PC-9 (cell line): Measurements from ENCODE around the gene ZNF609. TPM values are rescaled to one million over a fixed set of nuclear protein-coding genes. Genes with fewer than 3 reads are reported as not detected.

Experiments
- BruUV-seq: library from RNA; stranded (reverse); fragments of 400-500 nt; replicated peaks from 2 replicates; lab custom pipeline; 2021; lab: Mats Ljungman, UMichigan
- CTCF ChIA-PET: fragments of 300-600 bp; sonication (Branson Sonifier 250); formaldehyde crosslinking; loops from one replicate; lab custom pipeline; 2022; ENCODE audit warnings: antibody characterized with exemption; lab: Charles Lee
- POLR2A ChIA-PET: fragments of 300-600 bp; sonication (Branson Sonifier 250); formaldehyde crosslinking; loops from one replicate; lab custom pipeline; 2022; ENCODE audit warnings: antibody characterized with exemption; ENCODE audit not compliant: unreplicated experiment; lab: Charles Lee
- DNase-seq, 2 experiments: peaks; one replicate each; pipeline versions ENCODE4 v3.0.0 to v3.0.0-alpha.2; 2015 to 2022; ENCODE audit warnings: mixed read lengths in 1 of 2
- H2AFZ ChIP-seq: fragments of 200-600 bp; sonication (generic); 2 replicates; pipeline ENCODE4 v1.8.1; 2017; ENCODE audit warnings: antibody characterized with exemption
- H3F3A ChIP-seq: fragments of 200-600 bp; sonication (generic); 2 replicates; pipeline ENCODE4 v1.8.1; 2017; ENCODE audit warnings: antibody characterized with exemption, mild to moderate bottlenecking, low read depth; ENCODE audit not compliant: insufficient read depth
- H3K27ac ChIP-seq: fragments of 200-600 bp; sonication (generic); 2 replicates; pipeline ENCODE4 v1.6.1; 2016; ENCODE audit warnings: mixed run types
- H3K27me3 ChIP-seq: fragments of 200-600 bp; sonication (generic); 2 replicates; pipeline ENCODE4 v1.6.1; 2016; ENCODE audit warnings: low read depth, mixed run types; ENCODE audit not compliant: insufficient read depth
- H3K36me3 ChIP-seq: fragments of 200-600 bp; sonication (generic); 2 replicates; pipeline ENCODE4 v1.6.1; 2016; ENCODE audit warnings: low read depth, mixed run types
- H3K4me1 ChIP-seq: fragments of 200-600 bp; sonication (generic); replicated peaks from 2 replicates; pipeline ENCODE4 v1.6.1; 2016; ENCODE audit warnings: mixed run types; ENCODE audit not compliant: insufficient read depth
- H3K4me2 ChIP-seq: fragments of 200-600 bp; sonication (generic); 2 replicates; pipeline ENCODE4 v1.6.1; 2017; ENCODE audit warnings: mixed run types
- H3K4me3 ChIP-seq: fragments of 200-600 bp; sonication (generic); 2 replicates; pipeline ENCODE4 v1.6.1; 2016; ENCODE audit warnings: mixed run types
- H3K79me2 ChIP-seq: fragments of 200-600 bp; sonication (generic); 2 replicates; pipeline ENCODE4 v1.6.1; 2017; ENCODE audit warnings: low read depth, mixed run types
- H3K9me2 ChIP-seq: fragments of 200-600 bp; sonication (generic); 2 replicates; pipeline ENCODE4 v1.8.1; 2017; ENCODE audit warnings: mild to moderate bottlenecking; ENCODE audit not compliant: insufficient read depth
- H3K9me3 ChIP-seq: fragments of 200-600 bp; sonication (generic); 2 replicates; pipeline ENCODE4 v1.8.1; 2016; ENCODE audit warnings: low read depth; ENCODE audit not compliant: insufficient read depth
- H4K20me1 ChIP-seq: fragments of 200-600 bp; sonication (generic); 2 replicates; pipeline ENCODE4 v1.8.1; 2017; ENCODE audit not compliant: insufficient read depth
- CTCF ChIP-seq: fragments of 200-600 bp; sonication (generic); conservative IDR thresholded peaks from 2 replicates; pipeline ENCODE4 v1.6.1; 2017; ENCODE audit warnings: mixed run types, antibody characterized with exemption, mild to moderate bottlenecking, moderate library complexity
- EZH2 ChIP-seq: fragments of 200-600 bp; sonication (generic); IDR thresholded peaks from 2 replicates; pipeline ENCODE4 v1.8.0; 2017; ENCODE audit warnings: antibody characterized with exemption, low read depth
- intact Hi-C: fragments of 100-400 bp; cut with micrococcal nuclease; formaldehyde crosslinking; loops from one replicate; pipeline ENCODE4 v1.10.0; 2022; ENCODE audit not compliant: unreplicated experiment
- total RNA-seq: library from RNA; stranded (reverse); gene quantifications from 2 replicates; pipeline ENCODE4 v1.2.3, GENCODE V29; 2021

ZNF609 gene
- total RNA-seq, 1 experiment from 2014 or later: 38.6 TPM

GRCh38 chr15:64523240-64523639, 62.9 kb downstream of the ZNF609 start:
- H3K4me3 ChIP-seq: no peak overlapping the region
- POLR2A ChIA-PET: no interaction called here
- intact Hi-C loops: no loop called here
- no peaks in the 10 kb centered on the region for H3K9me3 ChIP-seq
- peaks cover 32% of the 10 kb centered on the region for H3K4me1 ChIP-seq
- BruUV-seq: no TSS peak
- H3K4me2 ChIP-seq: no peak overlapping the region
- H3K27ac ChIP-seq: no peak overlapping the region
- H3K36me3 ChIP-seq: no peaks in the 10 kb centered on the region
- CTCF ChIA-PET: no interaction called here
- peaks cover 26% of the 10 kb centered on the region for H4K20me1 ChIP-seq
- peaks cover 55% of the 10 kb centered on the region for H3K79me2 ChIP-seq
- H2AFZ ChIP-seq: no peak overlapping the region
- no peak for DNase-seq
- H3K9me2 ChIP-seq: no peaks in the 10 kb centered on the region
- TF ChIP-seq EZH2 (no peak), CTCF (no peak)
- peaks cover 21% of the 10 kb centered on the region; the same call in 1 of the 2 replicates for H3F3A ChIP-seq
- H3K27me3 ChIP-seq: no peaks in the 10 kb centered on the region

- TF ChIP-seq CTCF (no peak), EZH2 (no peak)
- intact Hi-C loops: no loop called here
- Histone ChIP-seq H3K4me1 (peaks cover 32% of the 10 kb centered on the region), H3F3A (peaks cover 21% of the 10 kb centered on the region; the same call in 1 of the 2 replicates), H3K79me2 (peaks cover 59% of the 10 kb centered on the region), H3K36me3 (no peaks in the 10 kb centered on the region), H3K27ac (no peak overlapping the region), H3K27me3 (no peaks in the 10 kb centered on the region), H2AFZ (no peak overlapping the region), H3K9me3 (no peaks in the 10 kb centered on the region), H3K4me3 (no peak overlapping the region), H3K4me2 (no peak overlapping the region), H4K20me1 (peaks cover 26% of the 10 kb centered on the region), H3K9me2 (no peaks in the 10 kb centered on the region)
- ChIA-PET CTCF (no interaction called here), POLR2A (no interaction called here)
- BruUV-seq: no TSS peak
- no peak for DNase-seq
These were observed 64.4 kb downstream of the ZNF609 start for GRCh38 chr15:64524778-64525177.

- no peak overlapping the region for H2AFZ ChIP-seq
- H3K79me2 ChIP-seq: peaks cover 55% of the 10 kb centered on the region
- H3K4me1 ChIP-seq: peaks cover 27% of the 10 kb centered on the region
- CTCF ChIA-PET: no interaction called here
- H3K27me3 ChIP-seq: no peaks in the 10 kb centered on the region
- no peak overlapping the region for H3K4me3 ChIP-seq
- no peak overlapping the region for H3K27ac ChIP-seq
- TF ChIP-seq EZH2 (no peak), CTCF (no peak)
- H3K36me3 ChIP-seq: no peaks in the 10 kb centered on the region
- H4K20me1 ChIP-seq: peaks cover 25% of the 10 kb centered on the region
- no TSS peak for BruUV-seq
- no peak for DNase-seq
- no peaks in the 10 kb centered on the region for H3K9me3 ChIP-seq
- H3K4me2 ChIP-seq: no peak overlapping the region
- H3K9me2 ChIP-seq: no peaks in the 10 kb centered on the region
- intact Hi-C loops: no loop called here
- H3F3A ChIP-seq: peaks cover 19% of the 10 kb centered on the region; the same call in 1 of the 2 replicates
- POLR2A ChIA-PET: no interaction called here
These were observed 65.6 kb downstream of the ZNF609 start for GRCh38 chr15:64525828-64526530.
